SIG-M5 (cell line): Measurements from ENCODE around the gene LRRC75A.
"Not testable (repeated sequence)": the region's sequence is repeated elsewhere in the genome, so short reads cannot be mapped to it uniquely, and the experiment has no call there.

Experiments
- DNase-seq: peaks from one replicate; lab custom pipeline; 2025; lab: John Stamatoyannopoulos, UW

Gene LRRC75A

DNA sequence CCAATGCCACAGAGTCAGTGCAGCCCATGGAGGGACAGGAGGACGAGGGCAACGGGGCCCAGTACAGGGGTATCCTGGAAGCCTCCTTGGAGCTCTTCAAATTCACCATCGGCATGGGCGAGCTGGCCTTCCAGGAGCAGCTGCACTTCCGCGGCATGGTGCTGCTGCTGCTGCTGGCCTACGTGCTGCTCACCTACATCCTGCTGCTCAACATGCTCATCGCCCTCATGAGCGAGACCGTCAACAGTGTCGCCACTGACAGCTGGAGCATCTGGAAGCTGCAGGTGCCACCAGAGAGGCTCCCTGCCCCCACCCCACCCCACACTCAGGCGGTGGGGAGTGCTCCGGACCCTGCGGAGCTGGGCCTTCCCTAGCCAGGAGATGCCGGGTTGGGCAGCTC is 60.0 kb downstream of the LRRC75A start:
- no peak for DNase-seq

- no peak for DNase-seq
Measured at GRCh38 chr17:16430650-16431049, 61.3 kb downstream of the LRRC75A start.

DNA sequence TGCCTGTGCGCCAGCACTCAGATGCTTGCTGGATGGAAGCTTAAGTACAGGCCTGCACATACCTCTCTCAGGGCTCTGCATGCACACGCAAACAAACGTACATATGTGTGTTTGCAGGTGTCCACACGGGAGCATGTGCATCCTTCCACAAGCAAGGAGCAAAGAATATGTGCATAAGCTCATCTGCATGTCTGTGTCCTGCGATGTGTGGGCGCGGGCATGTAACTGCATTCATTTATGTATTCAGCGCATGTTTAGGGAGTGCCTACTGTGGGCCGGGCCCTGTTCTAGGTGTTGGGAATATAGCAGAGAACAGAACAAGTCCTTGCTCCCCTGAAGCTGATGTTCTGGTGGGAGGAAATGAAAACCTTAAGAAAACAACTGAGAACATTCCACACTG is 62.9 kb downstream of the LRRC75A start:
- DNase-seq = no peak

GRCh38 chr17:16428098-16428882 is 63.7 kb downstream of the LRRC75A start:
- DNase-seq = no peak

- DNase-seq = no peak
Measured at GRCh38 chr17:16427020-16427419, 65.0 kb downstream of the LRRC75A start.

- no peak for DNase-seq
Measured at GRCh38 chr17:16425698-16426659, 66.0 kb downstream of the LRRC75A start.

- no peak for DNase-seq
Measured at GRCh38 chr17:16425202-16425601, 66.8 kb downstream of the LRRC75A start.

- DNase-seq = no peak
Measured at GRCh38 chr17:16423226-16423872, 68.6 kb downstream of the LRRC75A start.

- no peak for DNase-seq
Measured at GRCh38 chr17:16422416-16422815, 69.6 kb downstream of the LRRC75A start.

- no peak for DNase-seq
Measured at GRCh38 chr17:16419929-16420271, 72.1 kb downstream of the LRRC75A start.

DNA sequence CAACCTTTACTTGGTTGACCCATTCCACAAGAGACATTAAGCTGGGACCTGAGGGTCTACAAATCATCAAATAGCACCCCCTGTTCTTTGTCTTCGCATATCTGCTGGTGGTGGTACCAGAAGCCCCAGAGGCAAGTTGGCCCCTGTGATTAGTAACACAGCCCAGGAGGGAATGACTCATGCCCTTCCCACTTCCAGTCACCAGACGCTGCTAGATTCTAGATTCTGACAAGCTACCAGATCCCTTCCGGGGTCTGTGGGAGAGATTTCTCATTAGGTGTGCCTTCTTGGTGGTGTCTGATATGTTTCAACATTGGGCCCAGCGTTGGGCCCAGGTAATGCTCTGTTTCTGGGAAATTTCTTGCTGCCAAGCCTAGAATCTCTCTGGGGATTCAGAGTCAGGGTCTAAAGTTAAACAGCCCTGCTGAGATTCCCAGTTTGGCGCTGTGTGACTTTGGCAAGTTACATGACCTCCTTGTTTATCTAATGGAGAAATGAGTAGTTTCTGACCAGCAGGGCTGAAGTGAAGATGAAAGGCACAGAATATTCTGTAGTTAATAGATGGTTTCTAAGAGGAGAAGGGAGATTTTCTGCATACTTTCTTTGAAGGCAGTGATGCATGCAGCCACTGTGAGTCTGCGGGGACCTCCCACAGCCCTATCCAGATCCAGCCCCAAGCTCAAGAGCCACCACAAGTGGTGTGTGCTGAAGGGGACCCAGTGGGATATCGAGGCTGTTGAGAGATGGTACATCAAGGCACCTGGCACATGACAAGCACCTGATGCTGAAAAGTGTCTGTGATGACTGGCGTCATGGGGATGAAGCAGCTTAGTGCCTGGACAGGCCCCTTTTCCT is 72.7 kb downstream of the LRRC75A start:
- no peak for DNase-seq

- DNase-seq = no peak
Measured at GRCh38 chr17:16418685-16419068, 73.3 kb downstream of the LRRC75A start.

GRCh38 chr17:16417896-16418684 is 73.9 kb downstream of the LRRC75A start:
- no peak for DNase-seq

DNA sequence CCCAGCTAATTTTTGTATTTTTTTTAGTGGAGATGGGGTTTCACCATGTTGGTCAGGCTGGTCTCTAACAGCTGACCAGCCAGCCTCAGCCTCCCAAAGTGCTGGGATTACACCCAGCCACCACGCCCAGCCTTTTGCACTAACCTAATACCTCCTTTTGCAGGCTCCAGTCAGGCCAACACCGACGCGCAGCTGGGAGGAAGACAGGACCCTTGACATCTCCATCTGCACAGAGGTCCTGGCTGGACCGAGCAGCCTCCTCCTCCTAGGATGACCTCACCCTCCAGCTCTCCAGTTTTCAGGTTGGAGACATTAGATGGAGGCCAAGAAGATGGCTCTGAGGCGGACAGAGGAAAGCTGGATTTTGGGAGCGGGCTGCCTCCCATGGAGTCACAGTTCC is 74.6 kb downstream of the LRRC75A start:
- DNase-seq = no peak

DNA sequence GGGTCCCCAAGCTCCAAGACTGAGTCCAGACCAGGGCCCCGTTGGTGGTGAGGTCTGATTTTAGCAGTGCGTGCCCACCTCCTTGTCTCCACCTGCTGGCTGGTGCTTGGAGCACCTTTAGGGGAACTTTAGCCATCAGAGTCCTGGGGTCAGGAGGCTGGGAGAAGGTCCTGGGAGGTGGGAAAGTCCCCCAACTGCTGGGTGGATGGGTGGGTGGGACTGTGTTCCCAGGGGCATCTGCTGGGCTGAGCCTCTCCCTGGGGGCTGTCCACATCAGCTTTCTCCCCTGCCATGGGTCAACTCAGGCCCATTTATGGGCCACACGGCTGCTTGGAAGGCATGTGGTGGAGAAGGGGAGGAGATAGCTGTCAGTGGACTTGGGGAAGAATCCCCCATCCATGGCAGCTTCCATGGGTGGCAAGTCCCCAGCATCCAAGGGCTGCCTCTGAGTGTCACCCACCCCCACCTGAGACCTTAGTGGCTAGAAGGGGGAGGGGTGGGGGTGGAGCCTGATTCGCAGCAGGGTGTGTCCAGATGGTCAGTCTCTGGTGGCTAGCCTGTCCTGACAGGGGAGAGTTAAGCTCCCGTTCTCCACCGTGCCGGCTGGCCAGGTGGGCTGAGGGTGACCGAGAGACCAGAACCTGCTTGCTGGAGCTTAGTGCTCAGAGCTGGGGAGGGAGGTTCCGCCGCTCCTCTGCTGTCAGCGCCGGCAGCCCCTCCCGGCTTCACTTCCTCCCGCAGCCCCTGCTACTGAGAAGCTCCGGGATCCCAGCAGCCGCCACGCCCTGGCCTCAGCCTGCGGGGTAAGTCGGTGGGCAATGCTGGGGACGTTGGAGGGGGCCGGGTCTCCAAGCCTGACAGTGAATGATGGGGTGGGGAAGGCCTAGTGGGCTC is 76.7 kb downstream of the LRRC75A start, which contains the start of gene TRPV2:
Gene TRPV2 (plus strand): TSS at position 541 of the 894 bp plus-strand sequence. CDS start 2,098 bp downstream, outside the sequence.
- no peak for DNase-seq

- no peak for DNase-seq
Measured at GRCh38 chr17:16407911-16408588, 83.9 kb downstream of the LRRC75A start.

DNA sequence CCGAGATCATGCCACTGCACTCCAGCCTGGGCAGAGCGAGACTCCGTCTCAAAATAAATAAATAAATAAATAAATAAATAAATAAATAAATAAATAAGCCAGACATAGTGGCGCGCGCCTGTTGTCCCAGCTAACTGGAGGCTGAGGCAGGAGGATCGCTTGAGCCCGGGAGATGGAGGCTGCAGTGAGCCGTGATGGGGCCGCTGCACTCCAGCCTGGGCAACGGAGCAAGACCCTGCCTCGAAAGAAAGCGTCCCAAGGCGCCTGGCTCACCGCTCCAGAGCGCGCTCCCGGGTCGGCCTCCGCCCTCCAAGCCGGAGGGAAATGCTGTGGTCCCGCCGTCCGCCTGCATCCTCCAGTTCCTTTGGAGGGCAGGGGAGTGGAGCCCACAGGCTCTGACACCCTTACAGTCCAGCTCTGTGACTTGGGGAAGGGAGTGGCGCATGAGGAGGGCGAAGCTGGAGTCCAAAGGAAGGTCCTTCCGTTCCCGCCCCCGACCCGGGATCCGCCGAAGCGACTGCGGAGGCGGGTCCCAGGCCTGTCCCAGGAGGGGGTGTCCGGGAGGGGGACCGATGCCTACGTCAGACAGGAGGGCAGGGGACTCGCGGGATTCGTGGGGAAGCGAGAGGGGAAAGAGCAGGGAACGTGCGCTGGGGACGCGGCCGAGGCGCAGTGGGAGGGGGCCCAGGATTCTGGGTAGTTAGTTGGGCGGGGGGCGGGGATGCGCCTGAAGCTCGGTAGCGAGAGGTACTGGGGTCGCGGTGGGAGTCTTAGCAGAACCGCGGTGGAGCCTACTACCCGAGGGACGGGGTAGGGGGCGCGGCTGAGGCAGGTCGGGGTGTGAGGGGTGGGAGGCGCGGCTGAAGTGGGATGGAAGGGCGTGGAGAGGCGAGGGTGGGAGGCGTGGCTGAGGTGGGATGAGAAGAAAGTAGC is 85.0 kb downstream of the LRRC75A start:
- no peak for DNase-seq

GRCh38 chr17:16403847-16404246 is 88.1 kb downstream of the LRRC75A start:
- DNase-seq = not testable (repeated sequence)
